GM12801 (cell line): ENCODE results near the gene ADARB2.

ENCODE experiments used
- CTCF ChIP-seq: IDR thresholded peaks from one replicate; pipeline ENCODE4 v1.5.1; 2011; ENCODE audit warnings: control low read depth; ENCODE audit not compliant: insufficient read length; ENCODE audit errors: extremely low read depth

The ADARB2 gene

GRCh38 chr10:1495915-1496517 is 241.3 kb downstream of the ADARB2 start:
- no peak for TF ChIP-seq CTCF

- TF ChIP-seq CTCF = no peak
These were observed 244.7 kb downstream of the ADARB2 start for GRCh38 chr10:1492641-1493040.

- TF ChIP-seq CTCF = no peak
These were observed 245.4 kb downstream of the ADARB2 start for GRCh38 chr10:1491901-1492300.

GRCh38 chr10:1489801-1490200 is 247.5 kb downstream of the ADARB2 start:
- no peak for TF ChIP-seq CTCF

GRCh38 chr10:1488970-1489548 is 248.3 kb downstream of the ADARB2 start:
- no peak for TF ChIP-seq CTCF

GRCh38 chr10:1486841-1487687 is 250.3 kb downstream of the ADARB2 start:
- TF ChIP-seq CTCF = no peak

- no peak for TF ChIP-seq CTCF
These were observed 252.0 kb downstream of the ADARB2 start for GRCh38 chr10:1485357-1485756.
